HepG2 (cell line): Measurements from ENCODE around the gene SIRT7. TPM values are rescaled to one million over a fixed set of nuclear protein-coding genes. Genes with fewer than 3 reads are reported as not detected.

Source experiments
- ARID2 ChIP-seq: sonication (generic); formaldehyde crosslinking; IDR thresholded peaks from 2 replicates; pipeline ENCODE4 v1.8.1; 2022; ENCODE audit warnings: mild to moderate bottlenecking, missing genetic modification reagents, borderline replicate concordance
- BRCA1 ChIP-seq: sonication (generic); formaldehyde crosslinking; IDR thresholded peaks from 2 replicates; pipeline ENCODE4 v1.4.0; 2020; ENCODE audit warnings: missing genetic modification reagents
- FIP1L1 ChIP-seq: fragments of 200-400 bp; formaldehyde crosslinking; IDR thresholded peaks from 2 replicates; pipeline ENCODE4 v1.6.1; 2018; ENCODE audit warnings: low read depth, mild to moderate bottlenecking, low read length, moderate library complexity, borderline replicate concordance; ENCODE audit not compliant: insufficient read depth
- HDAC1 ChIP-seq: sonication (generic); formaldehyde crosslinking; IDR thresholded peaks from 2 replicates; pipeline ENCODE4 v1.5.1; 2020; ENCODE audit warnings: mild to moderate bottlenecking, missing genetic modification reagents
- SNAPC2 ChIP-seq: sonication (generic); formaldehyde crosslinking; IDR thresholded peaks from 2 replicates; pipeline ENCODE4 v1.8.1; 2022; ENCODE audit warnings: mild to moderate bottlenecking, missing genetic modification reagents
- TOPORS ChIP-seq: sonication (generic); formaldehyde crosslinking; IDR thresholded peaks from 2 replicates; pipeline ENCODE4 v1.8.0; 2023; ENCODE audit warnings: mild to moderate bottlenecking, missing genetic modification reagents
- ZC3H13 ChIP-seq: sonication (generic); formaldehyde crosslinking; IDR thresholded peaks from 2 replicates; pipeline ENCODE4 v1.8.1; 2023; ENCODE audit warnings: mild to moderate bottlenecking, missing genetic modification reagents, moderate library complexity
- ZFP37 ChIP-seq: sonication (generic); formaldehyde crosslinking; IDR thresholded peaks from 2 replicates; pipeline ENCODE4 v1.4.0; 2020; ENCODE audit warnings: missing genetic modification reagents, borderline replicate concordance
- ZNF124 ChIP-seq: sonication (generic); formaldehyde crosslinking; IDR thresholded peaks from 2 replicates; pipeline ENCODE4 v1.4.0; 2020; ENCODE audit warnings: missing genetic modification reagents
- ZNF383 ChIP-seq: sonication (generic); formaldehyde crosslinking; IDR thresholded peaks from 2 replicates; pipeline ENCODE4 v1.4.0; 2020; ENCODE audit warnings: missing genetic modification reagents, mild to moderate bottlenecking, borderline replicate concordance
- ZNF777 ChIP-seq: sonication (generic); formaldehyde crosslinking; IDR thresholded peaks from 2 replicates; pipeline ENCODE4 v1.4.0; 2020; ENCODE audit warnings: missing genetic modification reagents
- ZNF83 ChIP-seq: sonication (generic); formaldehyde crosslinking; IDR thresholded peaks from 2 replicates; pipeline ENCODE4 v1.4.0; 2020; ENCODE audit warnings: missing genetic modification reagents, mild to moderate bottlenecking, borderline replicate concordance
- polyA plus RNA-seq, 8 experiments: library from polyadenylated mRNA; depleted of rRNA in 3 of 8; stranded (reverse) in 7 of 8; unstranded in 1 of 8; fragments of >200 nt; fragmentation: Illumina TruSeq in 4 of 8; extraction: Trizol in 4 of 8; gene quantifications; 2 replicates each; pipeline versions ENCODE4 v1.2.1 to v1.2.3, GENCODE V29; 2011 to 2016; ENCODE audit warnings: low read depth in 4 of 8, missing spikeins in 1 of 8, mixed read lengths in 1 of 8; ENCODE audit not compliant: insufficient read depth in 1 of 8
- total RNA-seq, 5 experiments: library from RNA; depleted of rRNA; stranded (reverse); fragments of >200 nt; fragmentation: Illumina TruSeq; extraction: Trizol; gene quantifications; 2 replicates each; pipeline ENCODE4 v1.2.3, GENCODE V29; 2016; ENCODE audit warnings: low read depth in 1 of 5
- TF ChIP-seq, protein P1 (sequence below): sonication (generic); formaldehyde crosslinking; IDR thresholded peaks from 2 replicates; pipeline ENCODE4 v1.8.0; 2023; ENCODE audit warnings: mild to moderate bottlenecking, missing genetic modification reagents
- TF ChIP-seq, protein P2 (sequence below): sonication (generic); formaldehyde crosslinking; IDR thresholded peaks from 2 replicates; pipeline ENCODE4 v1.8.0; 2022; ENCODE audit warnings: missing genetic modification reagents, mild to moderate bottlenecking, borderline replicate concordance
- TF ChIP-seq, protein P3 (sequence below), 2 experiments: fragments of 450-650 bp in 1 of 2; sonication (generic) in 1 of 2; formaldehyde crosslinking in 1 of 2; IDR thresholded peaks; 2 replicates each; pipeline versions ENCODE4 v1.6.1 to v1.8.0; 2016 to 2022; ENCODE audit warnings: antibody characterized with exemption in 1 of 2, mild to moderate bottlenecking in 1 of 2, missing genetic modification reagents in 1 of 2
- TF ChIP-seq, protein P4 (sequence below): IDR thresholded peaks from 2 replicates; pipeline ENCODE4 v1.6.1; 2016; ENCODE audit warnings: missing genetic modification reagents, missing compliant biosample characterization

The SIRT7 gene
- total and polyA plus RNA-seq, 2 of the 13 experiments (the other 11 are each of a cell fraction or from before 2014, with no cell fraction given), result 8.3 to 24.8 TPM

GRCh38 chr17:81927653-81928543 is 9.9 kb upstream of the SIRT7 start, which contains the start of gene MAFG (continued):
- TF ChIP-seq SNAPC2 (CRISPR knock-in tag) (peak; percentile 68; the same call in 1 of the 2 replicates), ZNF83 (CRISPR knock-in tag) (peak; percentile 96), HDAC1 (CRISPR knock-in tag) (peak; percentile 73; the same call in 1 of the 2 replicates), ZNF777 (CRISPR knock-in tag) (peak; percentile 100), ZC3H13 (CRISPR knock-in tag) (peak; percentile 99), TOPORS (CRISPR knock-in tag) (no peak; the same call in 1 of the 2 replicates), BRCA1 (CRISPR knock-in tag) (peak; percentile 57; the same call in 1 of the 2 replicates), ARID2 (CRISPR knock-in tag) (peak; percentile 18; the same call in 1 of the 2 replicates), ZNF124 (peak; percentile 27; the same call in 1 of the 2 replicates), FIP1L1 (peak; percentile 9; the same call in 1 of the 2 replicates), ZFP37 (CRISPR knock-in tag) (peak; percentile 67; the same call in 1 of the 2 replicates), ZNF383 (peak; percentile 89; the same call in 1 of the 2 replicates)
- TF ChIP-seq, protein P1, sequence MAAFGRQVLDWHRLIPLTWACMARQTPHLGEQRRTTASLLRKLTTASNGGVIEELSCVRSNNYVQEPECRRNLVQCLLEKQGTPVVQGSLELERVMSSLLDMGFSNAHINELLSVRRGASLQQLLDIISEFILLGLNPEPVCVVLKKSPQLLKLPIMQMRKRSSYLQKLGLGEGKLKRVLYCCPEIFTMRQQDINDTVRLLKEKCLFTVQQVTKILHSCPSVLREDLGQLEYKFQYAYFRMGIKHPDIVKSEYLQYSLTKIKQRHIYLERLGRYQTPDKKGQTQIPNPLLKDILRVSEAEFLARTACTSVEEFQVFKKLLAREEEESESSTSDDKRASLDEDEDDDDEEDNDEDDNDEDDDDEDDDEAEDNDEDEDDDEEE (CRISPR knock-in tag), result peak; percentile 23; the same call in 1 of the 2 replicates
- TF ChIP-seq, protein P2, sequence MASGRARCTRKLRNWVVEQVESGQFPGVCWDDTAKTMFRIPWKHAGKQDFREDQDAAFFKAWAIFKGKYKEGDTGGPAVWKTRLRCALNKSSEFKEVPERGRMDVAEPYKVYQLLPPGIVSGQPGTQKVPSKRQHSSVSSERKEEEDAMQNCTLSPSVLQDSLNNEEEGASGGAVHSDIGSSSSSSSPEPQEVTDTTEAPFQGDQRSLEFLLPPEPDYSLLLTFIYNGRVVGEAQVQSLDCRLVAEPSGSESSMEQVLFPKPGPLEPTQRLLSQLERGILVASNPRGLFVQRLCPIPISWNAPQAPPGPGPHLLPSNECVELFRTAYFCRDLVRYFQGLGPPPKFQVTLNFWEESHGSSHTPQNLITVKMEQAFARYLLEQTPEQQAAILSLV, result 0 out of 2 replicates have a peak, but pooled peaks have one; percentile 18
- TF ChIP-seq, protein P3, sequence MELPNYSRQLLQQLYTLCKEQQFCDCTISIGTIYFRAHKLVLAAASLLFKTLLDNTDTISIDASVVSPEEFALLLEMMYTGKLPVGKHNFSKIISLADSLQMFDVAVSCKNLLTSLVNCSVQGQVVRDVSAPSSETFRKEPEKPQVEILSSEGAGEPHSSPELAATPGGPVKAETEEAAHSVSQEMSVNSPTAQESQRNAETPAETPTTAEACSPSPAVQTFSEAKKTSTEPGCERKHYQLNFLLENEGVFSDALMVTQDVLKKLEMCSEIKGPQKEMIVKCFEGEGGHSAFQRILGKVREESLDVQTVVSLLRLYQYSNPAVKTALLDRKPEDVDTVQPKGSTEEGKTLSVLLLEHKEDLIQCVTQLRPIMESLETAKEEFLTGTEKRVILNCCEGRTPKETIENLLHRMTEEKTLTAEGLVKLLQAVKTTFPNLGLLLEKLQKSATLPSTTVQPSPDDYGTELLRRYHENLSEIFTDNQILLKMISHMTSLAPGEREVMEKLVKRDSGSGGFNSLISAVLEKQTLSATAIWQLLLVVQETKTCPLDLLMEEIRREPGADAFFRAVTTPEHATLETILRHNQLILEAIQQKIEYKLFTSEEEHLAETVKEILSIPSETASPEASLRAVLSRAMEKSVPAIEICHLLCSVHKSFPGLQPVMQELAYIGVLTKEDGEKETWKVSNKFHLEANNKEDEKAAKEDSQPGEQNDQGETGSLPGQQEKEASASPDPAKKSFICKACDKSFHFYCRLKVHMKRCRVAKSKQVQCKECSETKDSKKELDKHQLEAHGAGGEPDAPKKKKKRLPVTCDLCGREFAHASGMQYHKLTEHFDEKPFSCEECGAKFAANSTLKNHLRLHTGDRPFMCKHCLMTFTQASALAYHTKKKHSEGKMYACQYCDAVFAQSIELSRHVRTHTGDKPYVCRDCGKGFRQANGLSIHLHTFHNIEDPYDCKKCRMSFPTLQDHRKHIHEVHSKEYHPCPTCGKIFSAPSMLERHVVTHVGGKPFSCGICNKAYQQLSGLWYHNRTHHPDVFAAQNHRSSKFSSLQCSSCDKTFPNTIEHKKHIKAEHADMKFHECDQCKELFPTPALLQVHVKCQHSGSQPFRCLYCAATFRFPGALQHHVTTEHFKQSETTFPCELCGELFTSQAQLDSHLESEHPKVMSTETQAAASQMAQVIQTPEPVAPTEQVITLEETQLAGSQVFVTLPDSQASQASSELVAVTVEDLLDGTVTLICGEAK (IDR thresholded peaks at IDR 0.05), result no peak
- TF ChIP-seq, protein P3 (CRISPR knock-in tag; IDR thresholded peaks at IDR 0.05), result peak; percentile 67
- TF ChIP-seq, protein P4, sequence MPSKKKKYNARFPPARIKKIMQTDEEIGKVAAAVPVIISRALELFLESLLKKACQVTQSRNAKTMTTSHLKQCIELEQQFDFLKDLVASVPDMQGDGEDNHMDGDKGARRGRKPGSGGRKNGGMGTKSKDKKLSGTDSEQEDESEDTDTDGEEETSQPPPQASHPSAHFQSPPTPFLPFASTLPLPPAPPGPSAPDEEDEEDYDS (CRISPR knock-in tag), result peak; percentile 74
